HuH-7 (cell line): ENCODE results near the gene HAPLN2.
"Not testable (repeated sequence)": the region's sequence is repeated elsewhere in the genome, so short reads cannot be mapped to it uniquely, and the experiment has no call there.

Experiments used
- DNase-seq: peaks from one replicate; pipeline ENCODE4 v3.0.0; 2011; ENCODE audit warnings: low spot score

Gene HAPLN2

GRCh38 chr1:156618853-156619581 is at the start of gene HAPLN2:
TSS of gene HAPLN2 (plus strand) at chr1:156619415. CDS start at chr1:156623491, 4,076 bp downstream.
- DNase-seq = peak; percentile 67

GRCh38 chr1:156571261-156571852 is 47.9 kb upstream of the HAPLN2 start:
- no peak for DNase-seq

GRCh38 chr1:156571919-156572662 is 47.1 kb upstream of the HAPLN2 start, which contains the start of gene IQGAP3:
TSS of gene IQGAP3 (minus strand) at chr1:156572565. CDS start at chr1:156572529, 36 bp downstream.
- DNase-seq = peak; percentile 95

- no peak for DNase-seq
Measured at GRCh38 chr1:156572663-156573018, 46.6 kb upstream of the HAPLN2 start.

- no peak for DNase-seq
Measured at GRCh38 chr1:156574039-156574633, 45.1 kb upstream of the HAPLN2 start.

GRCh38 chr1:156577550-156577949 is 41.7 kb upstream of the HAPLN2 start:
- no peak for DNase-seq

- no peak for DNase-seq
Measured at GRCh38 chr1:156578055-156578454, 41.2 kb upstream of the HAPLN2 start.

GRCh38 chr1:156579472-156579871 is 39.7 kb upstream of the HAPLN2 start, which contains the start of gene TTC24:
TSS of gene TTC24 (plus strand) at chr1:156579723. CDS start at chr1:156581365, 1,642 bp downstream.
- DNase-seq = no peak

GRCh38 chr1:156581661-156582387 is 37.4 kb upstream of the HAPLN2 start:
- no peak for DNase-seq

- no peak for DNase-seq
Measured at GRCh38 chr1:156582388-156583017, 36.7 kb upstream of the HAPLN2 start.

GRCh38 chr1:156583821-156584622 is 35.2 kb upstream of the HAPLN2 start:
- DNase-seq = peak; percentile 66

- DNase-seq = peak; percentile 87
Measured at GRCh38 chr1:156584813-156585212, 34.4 kb upstream of the HAPLN2 start.

GRCh38 chr1:156586323-156586722 is 32.9 kb upstream of the HAPLN2 start:
- no peak for DNase-seq

GRCh38 chr1:156586892-156587477 is 32.2 kb upstream of the HAPLN2 start:
- no peak for DNase-seq

- DNase-seq = not testable (repeated sequence)
Measured at GRCh38 chr1:156587927-156588326, 31.3 kb upstream of the HAPLN2 start.

GRCh38 chr1:156589546-156589945 is 29.7 kb upstream of the HAPLN2 start:
- DNase-seq = no peak

- no peak for DNase-seq
Measured at GRCh38 chr1:156590326-156591180, 28.7 kb upstream of the HAPLN2 start.

- DNase-seq = no peak
Measured at GRCh38 chr1:156591181-156591431, 28.1 kb upstream of the HAPLN2 start.

- DNase-seq = peak; percentile 82
Measured at GRCh38 chr1:156591432-156592157, 27.6 kb upstream of the HAPLN2 start, which contains the start of gene NAXE. TSS of gene NAXE (plus strand) at chr1:156591776. CDS start at chr1:156591805, 29 bp downstream.
